Stimulated activated naive CD4-positive, alpha-beta T cell treated with Interleukin-2 at 50 U/mL for 16 hours (primary cell): ENCODE data around the gene MLXIPL.
A peak's percentile ranks its signal among the peaks of the same experiment; 100 is the strongest.
"Not testable (repeated sequence)": the region's sequence is repeated elsewhere in the genome, so short reads cannot be mapped to it uniquely, and the experiment has no call there.

Source experiments
- DNase-seq: peaks from one replicate; lab custom pipeline; 2025; lab: John Stamatoyannopoulos, UW

MLXIPL gene

DNA sequence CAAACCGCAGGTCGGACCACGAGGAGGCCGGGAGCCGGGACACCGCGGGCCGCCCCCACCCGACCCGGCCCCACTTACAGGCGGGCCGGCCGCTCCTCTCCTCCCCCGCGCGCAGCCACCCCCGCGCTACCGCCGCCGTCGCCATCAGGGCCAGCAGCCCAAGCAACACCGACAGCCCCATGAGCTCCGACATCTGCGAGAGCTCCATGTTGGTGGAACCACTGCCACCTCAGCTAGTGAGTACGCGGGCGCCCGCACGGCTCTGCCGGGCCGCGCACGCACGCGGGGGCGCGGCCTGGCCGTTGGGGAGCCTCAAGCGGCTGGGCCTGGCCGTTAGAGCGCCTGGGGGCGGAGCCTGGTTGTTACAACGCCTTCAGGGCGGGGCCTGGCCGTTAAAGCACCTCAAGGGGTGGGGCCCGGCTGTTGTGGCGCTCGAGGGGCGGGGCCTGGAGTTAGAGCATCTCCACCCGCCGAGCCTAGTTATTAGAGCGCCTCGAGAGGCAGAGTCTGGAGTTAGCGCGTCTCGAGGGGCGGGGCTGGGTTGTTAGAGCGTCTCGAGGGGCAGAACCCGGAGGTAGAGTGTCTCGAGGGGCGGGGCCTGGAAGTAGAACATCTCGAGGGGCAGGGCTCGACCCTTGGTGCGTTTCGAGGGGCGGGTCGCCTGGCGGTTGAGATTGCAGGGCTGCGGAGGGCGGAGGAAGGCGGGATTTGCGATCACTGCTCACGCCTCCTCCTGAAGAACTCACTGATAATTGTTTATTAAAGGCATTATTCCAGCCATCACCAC, 45.8 kb downstream of the MLXIPL start, which contains the start of gene TBL2:
Gene TBL2 (minus strand): TSS at position 238 of the 787 bp plus-strand sequence. CDS start 30 bp downstream, at position 208.
- peak; percentile 100 for DNase-seq

DNA sequence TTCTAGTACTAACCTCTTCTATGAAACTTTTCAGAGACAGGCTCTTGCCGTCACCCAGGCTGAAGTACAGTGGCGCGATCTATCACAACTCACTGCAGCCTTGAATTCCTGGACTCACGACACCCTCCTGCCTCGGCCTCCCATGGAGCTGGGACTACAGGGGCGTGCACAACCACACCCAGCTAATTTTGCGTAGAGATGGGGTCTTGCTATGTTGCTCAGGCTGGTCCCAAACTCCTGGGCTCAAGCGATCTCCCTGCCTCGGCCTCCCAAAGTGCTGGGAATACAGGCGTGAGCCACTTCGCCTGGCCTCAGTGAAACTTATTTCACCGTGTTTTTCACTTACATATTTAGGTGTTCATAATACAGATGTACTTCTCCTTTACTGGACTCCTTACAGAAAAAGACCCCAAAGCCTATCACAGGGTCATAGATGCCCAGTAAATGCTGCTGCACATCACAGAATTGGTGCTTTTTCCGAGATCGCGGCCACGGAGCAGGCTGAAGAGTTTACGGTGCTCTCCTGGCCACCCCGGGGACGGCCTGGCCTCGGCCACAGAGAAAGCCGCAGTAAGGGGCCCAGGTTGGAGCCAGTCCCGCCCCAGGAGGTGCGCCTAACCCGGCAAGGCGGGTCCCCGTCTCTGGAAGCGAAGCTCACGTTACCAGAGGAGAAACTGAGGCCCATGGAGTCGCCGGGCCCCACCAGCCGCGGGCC, 46.5 kb downstream of the MLXIPL start:
- no peak for DNase-seq

- DNase-seq, result no peak
Measured at GRCh38 chr7:73573791-73574190, 50.5 kb downstream of the MLXIPL start.

GRCh38 chr7:73573276-73573675, 51.0 kb downstream of the MLXIPL start:
- no peak for DNase-seq

GRCh38 chr7:73572767-73573186, 51.5 kb downstream of the MLXIPL start:
- no peak for DNase-seq

DNA sequence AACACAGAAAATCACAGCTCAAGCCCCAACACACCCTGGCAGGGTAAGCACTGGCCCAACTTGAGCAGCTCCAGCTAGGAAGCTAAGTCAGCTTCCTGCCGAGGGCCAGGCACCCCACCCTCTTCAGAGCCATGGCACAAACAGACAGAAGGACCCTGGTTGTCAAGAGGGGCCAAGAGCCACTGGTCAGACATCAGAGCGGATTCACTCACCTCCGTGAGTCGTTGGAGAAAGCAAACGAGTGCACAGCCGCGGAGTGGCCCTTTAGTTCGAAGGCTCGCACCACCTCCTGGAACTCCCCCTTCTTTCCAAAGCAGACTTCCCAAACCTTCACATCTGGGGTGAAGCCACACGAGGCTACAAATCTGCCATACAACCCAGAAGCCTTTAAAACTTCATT, 53.3 kb downstream of the MLXIPL start:
- DNase-seq, result no peak

DNA sequence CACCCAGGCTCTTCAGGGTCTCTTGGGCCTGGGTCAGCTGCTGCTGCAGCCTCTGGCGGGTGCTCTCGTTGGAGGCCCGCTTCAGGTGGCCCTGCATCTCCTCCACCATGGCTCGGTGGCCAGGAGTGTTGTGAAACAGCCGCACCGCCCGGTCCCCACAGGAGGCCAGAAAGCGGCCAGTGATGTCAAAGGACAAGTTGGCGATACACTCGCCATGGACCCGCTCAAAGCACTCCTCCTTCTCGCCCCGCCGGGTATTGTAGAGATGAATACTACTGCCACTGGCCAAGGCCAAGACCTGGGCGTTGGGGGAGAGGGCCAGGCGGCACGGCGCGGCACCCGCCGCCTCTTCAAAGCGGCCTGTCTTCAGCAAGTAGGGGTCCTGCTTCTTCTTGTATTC, 53.8 kb downstream of the MLXIPL start:
- DNase-seq, result no peak

- DNase-seq, result no peak
Measured at GRCh38 chr7:73569042-73569608, 55.2 kb downstream of the MLXIPL start.

DNA sequence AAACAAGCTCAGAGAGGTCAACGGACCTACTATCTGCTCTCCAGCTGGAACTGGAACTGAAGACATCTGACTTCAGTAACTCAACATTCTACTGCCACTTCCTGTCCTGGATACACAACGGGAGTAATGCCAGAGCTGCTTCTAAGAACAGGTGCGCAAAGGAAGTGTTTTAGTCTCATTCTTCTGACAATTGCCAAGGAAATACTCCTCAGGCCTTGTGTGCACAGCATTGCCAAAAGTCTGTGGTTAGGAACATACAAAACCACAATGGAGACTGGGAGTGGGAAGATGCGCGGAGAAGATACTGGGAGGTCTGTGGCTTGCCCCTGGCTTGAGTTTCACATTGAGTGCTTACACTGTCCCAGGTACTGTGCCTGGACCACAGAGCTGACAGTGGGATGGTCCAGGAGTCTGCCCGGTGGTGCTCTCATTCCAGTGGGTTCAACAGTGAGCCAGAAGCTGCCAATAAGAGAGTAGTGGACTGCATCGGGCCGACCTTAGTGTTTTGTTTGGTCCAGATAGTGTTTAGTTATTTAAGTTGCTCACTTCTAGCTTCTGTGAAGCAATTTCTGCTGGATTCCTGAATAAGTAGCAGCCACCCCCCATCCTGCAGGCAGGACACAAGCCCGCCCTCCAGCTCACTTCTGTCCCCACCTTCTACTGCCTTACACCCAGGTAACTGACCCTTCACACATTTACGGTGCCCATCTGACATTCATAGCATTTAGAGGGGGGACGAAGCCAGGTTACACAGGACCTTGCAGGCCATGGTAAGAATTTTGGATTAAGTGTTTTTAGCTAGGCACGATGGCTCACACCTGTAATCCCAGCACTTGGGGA, 56.3 kb downstream of the MLXIPL start:
- no peak for DNase-seq

DNA sequence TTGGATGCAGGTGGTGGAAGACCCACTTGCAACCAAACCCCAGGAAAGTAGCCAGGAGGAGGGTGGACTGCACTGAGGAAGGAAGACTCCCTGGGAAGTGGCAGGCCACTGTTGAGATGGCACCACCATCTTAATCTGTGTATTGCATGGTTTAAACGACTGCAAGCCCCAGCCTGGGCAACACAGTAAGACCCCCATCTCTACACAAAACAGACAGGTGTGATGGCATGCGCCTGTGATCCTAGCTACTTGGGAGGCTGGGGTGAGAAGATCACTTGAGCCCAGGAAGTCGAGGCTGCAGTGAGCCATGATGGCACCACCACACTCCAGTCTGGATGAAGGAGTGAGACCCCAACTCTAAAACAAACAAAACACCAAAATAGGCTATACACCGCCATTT, 57.2 kb downstream of the MLXIPL start:
- no peak for DNase-seq

- DNase-seq, result not testable (repeated sequence)
Measured at GRCh38 chr7:73566431-73566830, 57.9 kb downstream of the MLXIPL start.

- no peak for DNase-seq
Measured at GRCh38 chr7:73565675-73566340, 58.5 kb downstream of the MLXIPL start.

DNA sequence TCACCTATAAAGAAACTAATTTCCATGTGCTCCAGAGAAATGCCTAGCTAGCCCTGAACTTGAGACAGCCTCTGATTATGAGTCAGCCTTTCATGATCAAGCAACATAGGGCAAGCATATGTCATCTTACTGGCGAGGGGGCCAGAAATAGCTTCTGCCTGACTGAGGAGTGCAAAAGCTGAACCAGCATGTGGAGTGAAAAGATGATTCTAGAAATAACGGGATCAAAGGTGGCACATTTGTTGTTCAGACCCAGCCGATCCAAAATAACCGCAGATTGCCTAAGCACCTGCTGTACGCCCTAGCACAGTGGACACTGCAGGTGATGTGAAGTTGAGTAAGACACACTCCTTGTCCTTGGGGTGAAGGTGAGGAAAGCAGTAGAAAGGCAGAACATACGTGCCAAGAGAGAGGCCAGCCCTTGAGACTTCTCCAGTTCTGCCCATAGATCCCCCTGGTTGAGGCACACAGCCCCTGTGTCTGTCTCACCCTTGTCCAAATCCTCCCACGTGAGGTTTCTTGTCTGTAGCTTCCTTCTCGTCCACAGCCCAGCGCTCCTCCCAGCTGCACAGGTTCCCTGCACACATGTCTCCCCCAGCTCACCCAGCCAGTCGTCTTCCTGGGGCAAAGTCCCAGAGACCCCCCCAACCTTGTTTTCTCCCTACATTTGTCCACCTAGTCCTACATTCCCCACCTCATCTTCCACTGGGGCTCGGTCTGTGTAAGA, 64.0 kb downstream of the MLXIPL start:
- DNase-seq, result no peak

DNA sequence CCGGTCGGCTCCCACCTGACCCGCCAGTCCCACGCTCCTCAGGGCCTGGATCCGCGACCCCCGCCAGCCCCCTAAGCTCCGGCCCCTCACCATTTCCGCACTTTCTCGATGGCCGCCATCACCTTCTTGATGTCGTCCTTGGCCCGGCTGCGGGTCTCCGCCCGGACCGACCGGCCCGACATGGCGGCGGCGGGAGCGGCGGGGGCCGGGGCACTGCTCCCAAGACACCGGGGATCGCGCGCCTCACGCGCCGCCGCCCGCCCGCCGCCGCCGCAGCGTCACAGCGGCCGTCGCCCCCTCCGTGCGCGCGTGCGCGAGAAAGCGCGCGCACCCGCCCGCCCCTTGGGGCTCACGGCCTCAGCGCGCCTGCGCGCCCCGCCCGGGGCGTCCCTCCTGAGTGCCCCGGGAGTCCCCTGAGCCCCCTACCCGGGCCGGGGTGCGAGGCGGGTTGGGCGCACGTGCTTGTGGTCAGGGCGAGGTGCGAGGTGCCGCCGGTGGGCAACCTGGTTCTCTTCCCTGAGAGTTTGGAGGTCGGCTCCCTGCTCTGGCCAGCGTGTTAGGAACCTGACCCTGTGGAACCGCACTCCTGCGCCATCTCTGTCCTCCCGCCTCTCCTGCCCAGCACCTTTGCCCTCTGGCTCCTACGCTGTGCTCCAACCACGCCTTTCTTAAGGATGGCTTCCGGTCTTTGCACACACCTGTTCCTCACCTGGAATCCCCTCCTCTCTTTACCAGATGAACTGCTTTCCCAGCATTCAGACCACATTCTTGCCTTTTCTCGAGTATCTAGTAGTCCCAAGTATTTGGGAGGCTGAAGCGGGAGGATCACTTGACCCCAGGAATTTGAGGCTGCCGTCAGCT, 66.7 kb downstream of the MLXIPL start, which contains the start of gene BCL7B:
Gene BCL7B (minus strand): TSS at position 294 of the 861 bp plus-strand sequence. CDS start 112 bp downstream, at position 182.
- DNase-seq, result peak; percentile 70

DNA sequence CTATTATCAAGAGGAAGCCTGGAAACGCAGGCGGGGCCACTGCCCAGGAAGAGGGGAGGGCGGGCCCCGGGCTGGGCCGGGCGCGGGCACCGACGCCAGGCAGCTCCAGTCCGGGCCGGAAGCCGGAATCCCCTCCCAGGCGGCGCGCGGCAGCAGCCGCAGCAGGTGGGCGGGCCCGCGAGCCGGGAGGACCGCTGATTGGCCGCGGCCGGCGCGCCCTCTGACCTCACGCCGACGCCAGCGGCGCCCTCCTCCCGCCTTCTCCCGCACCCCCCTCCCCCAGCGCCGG, 67.3 kb downstream of the MLXIPL start:
- peak; percentile 89 for DNase-seq

GRCh38 chr7:73556208-73557107, 67.9 kb downstream of the MLXIPL start:
- DNase-seq, result no peak

GRCh38 chr7:73555411-73555982, 68.8 kb downstream of the MLXIPL start:
- DNase-seq, result no peak

- not testable (repeated sequence) for DNase-seq
Measured at GRCh38 chr7:73550093-73550492, 74.2 kb downstream of the MLXIPL start.
